Inferior parietal cortex (tissue), 1 donor: ENCODE results near the gene RCL1.
"Not testable (repeated sequence)": the region's sequence is repeated elsewhere in the genome, so short reads cannot be mapped to it uniquely, and the experiment has no call there.

Experiments
- DNase-seq: peaks from one replicate; pipeline ENCODE4 v3.0.0-alpha.2; 2016; ENCODE audit errors: extremely low spot score

Gene RCL1

DNA sequence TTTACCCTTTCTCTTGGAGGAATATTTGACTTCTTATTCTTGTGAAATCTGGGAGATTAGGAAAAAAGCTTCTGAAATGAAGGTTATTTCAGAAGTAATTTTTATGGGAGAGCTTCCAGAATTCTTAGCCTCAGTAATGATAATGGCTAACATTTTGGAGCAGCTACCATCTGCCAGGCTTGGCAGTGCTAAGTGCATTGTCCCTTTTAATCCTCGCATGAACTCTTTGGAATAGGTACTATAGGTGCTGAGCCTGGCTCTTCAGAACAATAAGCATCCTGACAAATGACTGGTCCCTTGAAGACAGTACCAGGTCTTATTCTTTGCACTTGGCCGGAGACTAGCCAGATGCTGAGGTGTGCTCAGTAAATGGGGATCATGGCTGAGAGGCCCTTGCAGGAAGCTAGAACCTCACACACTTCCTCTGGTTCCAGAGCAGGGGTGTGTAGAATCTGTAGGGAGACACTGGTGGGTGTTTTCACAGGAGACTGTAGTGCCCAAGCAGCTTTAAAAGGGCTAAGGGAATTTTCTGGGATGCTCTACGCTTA lies 90.7 kb downstream of the RCL1 start:
- DNase-seq: no peak

DNA sequence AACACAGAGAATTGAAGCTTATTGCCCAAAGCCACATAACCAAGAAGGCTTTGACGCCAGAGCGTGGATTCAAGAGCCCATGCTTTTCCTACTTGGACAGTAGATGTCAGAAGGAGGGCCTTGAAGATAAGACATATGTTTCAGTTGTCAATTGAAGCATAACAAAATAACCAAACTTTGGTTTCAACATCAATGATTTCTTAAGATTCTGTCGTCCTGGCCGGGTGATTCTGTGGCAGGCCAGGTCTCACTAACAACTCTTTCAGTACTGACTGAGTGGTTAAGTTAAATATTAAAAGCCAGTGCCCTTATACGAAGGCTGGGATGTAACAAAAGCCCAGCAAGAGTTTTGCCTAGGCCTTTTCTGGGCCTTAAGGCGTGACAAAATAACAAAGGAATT lies 94.0 kb downstream of the RCL1 start:
- no peak for DNase-seq

DNA sequence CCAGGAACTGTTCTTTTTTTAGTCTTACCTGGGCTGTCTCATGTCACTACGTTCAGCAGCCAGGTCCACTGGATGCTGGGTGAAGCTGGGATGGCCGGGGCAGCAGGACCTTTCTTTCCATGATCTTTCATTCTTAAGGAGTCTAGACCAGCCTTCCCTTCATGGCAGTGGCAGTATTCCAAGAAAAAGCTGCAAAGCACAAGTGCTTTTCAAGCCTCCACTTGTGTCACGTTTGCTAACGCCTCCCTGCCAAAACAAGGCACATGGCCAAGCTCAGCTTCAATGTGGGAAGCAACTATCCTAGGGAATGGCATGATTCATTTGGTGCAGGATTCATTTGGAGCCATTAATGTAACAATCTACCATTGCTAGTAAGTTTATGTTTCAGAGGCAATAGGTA lies 94.8 kb downstream of the RCL1 start:
- DNase-seq: peak; percentile 62

DNA sequence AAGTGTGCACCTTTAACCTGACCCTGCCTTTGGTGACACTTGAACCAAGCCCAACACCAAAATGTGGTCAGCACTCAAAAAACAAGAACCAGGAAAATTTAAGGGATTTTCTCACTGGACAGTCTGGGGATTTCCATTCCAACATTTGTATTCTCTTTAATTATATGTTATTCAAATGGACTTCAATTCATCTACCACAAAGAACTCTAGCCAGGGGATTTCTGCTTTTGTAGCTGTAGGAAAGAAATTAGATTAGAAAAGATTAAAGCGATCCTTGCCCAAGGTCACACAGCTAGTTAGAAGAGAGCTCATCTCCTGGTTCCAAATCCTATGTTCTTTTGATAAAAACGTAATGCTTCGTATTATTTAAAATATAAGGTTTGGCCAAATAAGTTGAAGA lies 97.5 kb downstream of the RCL1 start:
- DNase-seq: no peak

DNA sequence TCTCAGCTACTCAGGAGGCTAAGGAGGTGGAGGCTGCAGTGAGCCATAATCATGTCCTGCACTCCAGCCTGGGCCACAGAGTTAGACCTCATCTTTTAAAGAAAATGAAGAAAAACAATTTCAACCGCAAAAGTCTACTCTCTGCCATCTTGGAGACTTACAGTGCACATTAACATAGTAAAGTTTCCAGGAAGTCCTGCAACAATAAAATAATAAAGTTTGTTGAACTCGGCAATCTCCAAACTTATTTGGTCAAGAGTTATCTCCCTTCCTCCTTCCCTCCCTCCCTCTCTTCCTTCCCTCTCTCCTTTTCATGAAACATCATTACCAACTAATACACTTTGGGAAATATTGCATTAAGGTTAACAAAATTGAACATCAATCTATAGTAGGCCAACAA lies 98.2 kb downstream of the RCL1 start:
- no peak for DNase-seq

DNA sequence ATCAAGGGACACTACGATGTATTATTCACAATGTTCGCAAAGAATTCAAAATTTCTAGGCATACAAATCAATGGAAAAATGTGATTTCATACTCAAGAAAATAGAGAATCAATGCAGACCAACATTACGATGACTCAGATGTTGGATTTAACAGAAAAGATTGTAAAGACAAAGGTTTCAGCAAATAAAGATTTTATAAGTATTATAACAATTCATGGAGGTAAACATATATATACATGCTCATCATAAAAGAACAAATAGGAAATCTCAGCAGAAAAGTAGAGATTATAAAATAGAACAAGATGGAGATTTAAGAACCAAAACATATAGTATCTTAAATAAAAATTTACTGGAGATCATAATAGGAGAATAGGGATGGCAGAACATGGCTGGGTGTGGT lies 98.9 kb downstream of the RCL1 start:
- no peak for DNase-seq

DNA sequence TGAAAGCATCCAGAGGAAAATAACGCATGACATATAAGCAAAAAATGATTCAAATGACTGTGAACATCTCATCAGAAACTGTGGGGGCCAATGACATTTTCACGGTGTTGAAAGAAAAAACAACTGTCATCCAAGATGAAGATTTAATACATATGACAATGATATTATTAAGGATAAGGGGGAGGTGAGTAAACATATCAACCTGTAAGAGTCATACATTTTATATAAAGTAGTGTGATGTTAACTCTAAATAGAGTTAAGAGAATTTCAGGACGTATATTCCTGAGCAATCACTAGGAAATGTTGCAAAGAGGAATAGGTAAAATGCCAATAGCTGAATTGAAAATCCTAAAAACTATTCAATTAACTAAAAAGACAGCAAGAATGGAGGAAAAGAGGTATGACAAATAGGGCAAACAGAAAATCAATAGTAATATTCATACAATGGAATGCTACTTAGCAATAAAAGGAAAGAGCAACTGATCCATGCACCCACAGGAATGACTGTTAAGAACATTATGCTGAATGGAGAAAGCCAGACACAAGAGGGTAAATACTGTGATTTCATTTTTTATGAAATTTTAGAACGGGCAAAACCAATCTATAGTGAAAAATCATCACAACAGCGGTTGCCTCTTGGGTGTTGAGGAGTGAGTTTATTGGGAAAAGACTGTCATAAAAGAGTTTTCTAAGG lies 99.9 kb downstream of the RCL1 start:
- DNase-seq: no peak

DNA sequence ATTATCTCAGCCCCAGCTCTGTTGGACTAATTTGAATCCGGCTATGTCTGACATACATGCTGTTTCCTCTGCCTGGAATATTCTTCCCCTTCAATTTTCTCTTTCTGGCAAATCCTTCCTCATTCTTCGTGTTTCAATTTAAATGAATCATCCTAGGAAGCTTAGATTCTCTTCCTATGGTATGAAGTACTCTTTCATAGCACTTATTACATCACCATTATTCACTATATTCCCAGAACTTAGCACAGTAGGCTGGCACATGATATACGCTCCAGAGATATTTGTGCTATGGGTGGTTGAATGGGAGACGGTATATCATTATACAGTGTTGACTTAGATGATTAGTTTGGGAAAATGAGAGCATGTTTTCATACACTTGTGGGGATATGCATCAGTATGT lies 101.3 kb downstream of the RCL1 start:
- no peak for DNase-seq

DNA sequence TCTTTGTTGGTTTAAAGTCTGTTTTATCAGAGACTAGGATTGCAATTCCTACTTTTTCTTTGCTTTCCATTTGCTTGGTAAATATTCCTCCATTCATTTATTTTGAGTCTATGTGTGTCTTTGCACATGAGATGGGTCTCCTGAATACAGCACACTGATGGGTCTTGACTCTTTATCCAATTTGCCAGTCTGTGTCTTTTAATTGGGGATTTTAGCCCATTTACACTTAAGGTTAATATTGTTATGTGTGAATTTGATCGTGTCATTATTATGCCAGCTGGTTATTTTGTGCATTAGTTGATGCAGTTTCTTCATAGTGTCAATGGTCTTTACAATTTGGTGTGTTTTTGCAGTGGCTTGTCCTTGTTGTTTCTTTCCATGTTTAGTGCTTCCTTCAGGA lies 107.1 kb downstream of the RCL1 start:
- not testable (repeated sequence) for DNase-seq

DNA sequence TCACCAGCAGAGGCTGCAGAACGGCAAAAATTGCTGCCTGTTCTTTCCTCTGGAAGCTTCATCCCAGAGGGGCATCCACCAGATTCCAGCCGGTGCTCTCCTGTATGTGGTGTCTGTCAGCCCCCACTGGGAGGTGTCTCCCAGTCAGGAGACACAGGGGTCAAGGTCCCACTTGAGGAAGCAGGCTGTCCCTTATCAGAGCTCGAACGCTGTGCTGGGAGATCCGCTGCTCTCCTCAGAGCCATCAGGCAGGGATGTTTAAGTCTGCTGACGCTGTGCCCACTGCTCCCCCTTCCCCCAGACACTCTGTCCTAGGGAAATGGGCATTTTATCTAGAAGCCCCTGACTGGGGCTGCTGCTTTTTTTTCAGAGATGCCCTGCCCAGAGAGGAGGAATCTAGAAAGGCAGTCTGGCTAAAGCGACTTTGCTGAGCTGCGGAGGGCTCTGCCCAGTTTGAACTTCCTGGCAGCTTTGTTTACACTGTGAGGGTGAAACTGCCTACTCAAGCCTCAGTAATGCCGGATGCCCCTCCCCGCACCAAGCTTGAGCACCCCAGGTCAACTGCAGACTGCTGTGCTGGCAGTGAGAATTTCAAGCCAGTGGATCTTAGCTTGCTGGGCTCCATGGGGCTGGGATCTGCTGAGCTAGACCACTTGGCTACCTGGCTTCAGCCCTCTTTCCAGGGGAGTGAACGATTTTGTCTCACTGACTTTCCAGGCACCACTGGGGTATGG lies 108.8 kb downstream of the RCL1 start:
- not testable (repeated sequence) for DNase-seq

DNA sequence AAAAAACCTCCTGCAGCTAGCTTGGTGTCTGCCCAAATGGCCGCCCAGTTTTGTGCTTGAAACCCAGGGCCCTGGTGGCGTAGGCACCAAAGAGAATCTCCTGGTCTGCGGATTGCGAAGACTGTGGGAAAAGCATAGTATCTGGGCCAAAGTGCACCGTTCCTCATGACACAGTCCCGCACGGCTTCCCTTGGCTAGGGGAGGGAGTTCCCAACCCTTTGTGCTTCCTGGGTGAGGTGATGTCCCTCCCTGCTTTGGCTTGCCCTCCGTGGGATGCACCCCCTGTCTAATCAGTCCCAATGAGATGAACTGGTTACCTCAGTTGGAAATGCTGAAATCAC lies 109.4 kb downstream of the RCL1 start:
- no peak for DNase-seq

DNA sequence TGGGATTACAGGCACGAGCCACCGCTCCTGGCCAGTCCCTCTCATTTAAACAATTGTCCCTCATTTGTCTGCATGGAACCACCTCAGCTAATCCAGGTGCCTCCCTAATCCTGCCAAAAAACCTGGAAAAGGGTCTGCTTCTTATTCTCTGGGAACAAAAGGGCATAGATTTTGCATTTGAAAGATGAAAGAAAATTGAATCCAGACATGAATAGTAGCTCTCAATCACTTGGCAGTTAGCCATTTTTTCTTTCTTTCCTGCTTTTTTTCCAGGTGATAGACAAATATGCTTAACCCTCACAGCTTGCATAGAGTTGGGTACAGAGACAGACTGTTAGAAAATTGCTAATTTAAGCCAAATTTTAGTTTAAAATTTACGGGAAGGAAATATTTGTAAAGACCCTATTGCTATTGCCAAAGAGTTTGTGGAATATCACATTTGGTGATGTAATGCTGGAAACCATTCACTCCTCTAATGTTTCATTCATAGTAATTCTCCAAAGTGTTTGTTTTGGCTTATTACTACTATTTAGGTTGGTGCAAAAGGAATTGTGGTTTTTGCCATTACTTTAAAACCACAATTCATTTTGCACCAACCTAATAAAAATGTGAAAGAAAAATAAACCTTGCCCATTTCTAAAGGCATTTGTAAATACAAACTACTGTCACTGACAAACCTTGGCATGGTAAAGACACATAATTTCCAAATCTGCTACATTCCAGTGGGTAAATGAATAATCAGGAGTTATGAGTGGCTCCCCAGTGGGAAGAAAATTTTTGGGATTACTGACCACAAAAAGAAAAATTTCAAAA lies 111.8 kb downstream of the RCL1 start:
- DNase-seq: no peak

DNA sequence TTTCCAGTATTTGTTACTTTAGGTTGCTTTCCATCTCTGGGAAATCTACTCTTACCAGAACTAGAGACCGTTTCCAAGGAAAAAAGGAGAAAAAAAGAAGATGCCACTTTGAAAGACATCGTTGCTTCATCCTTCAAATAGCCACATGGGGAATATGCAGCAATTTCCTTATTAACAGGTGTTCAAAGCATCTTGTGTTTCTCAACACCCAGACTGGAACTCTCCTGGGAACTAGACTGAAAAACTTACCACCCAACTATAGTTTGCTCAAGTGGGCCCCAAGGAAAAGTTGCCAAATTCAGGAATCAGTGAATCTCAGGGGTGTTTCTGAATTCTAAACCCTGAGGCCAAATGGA lies 112.4 kb downstream of the RCL1 start:
- no peak for DNase-seq
